Measurements from ENCODE around the gene TGM6.

Gene TGM6

DNA sequence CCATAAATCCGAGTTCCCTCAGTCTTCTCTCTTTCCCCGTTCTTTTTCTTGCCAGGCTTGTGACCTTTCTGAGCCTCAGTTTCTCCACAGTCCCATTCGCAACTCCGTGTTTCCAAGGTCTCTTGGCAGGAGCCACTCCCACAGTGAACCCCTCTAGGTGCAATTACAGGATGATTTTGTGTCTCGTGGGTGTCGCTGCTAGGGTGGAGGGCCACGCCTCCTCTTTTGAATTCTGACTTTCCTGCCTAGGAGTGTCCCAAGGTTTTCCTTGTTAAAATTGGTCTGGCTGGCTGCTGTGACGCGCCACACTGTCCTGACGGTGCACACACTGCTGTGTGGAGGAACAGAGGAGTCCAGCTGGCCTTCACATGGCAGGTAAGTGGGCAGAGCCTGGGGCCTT lies at the start of gene TGM6:
Gene TGM6 (plus strand): TSS at position 301 of the 400 bp plus-strand sequence. CDS start 68 bp downstream, at position 369.
- DNase-seq (ENCODE audit: low read depth in 3 of 3), result no peak

DNA sequence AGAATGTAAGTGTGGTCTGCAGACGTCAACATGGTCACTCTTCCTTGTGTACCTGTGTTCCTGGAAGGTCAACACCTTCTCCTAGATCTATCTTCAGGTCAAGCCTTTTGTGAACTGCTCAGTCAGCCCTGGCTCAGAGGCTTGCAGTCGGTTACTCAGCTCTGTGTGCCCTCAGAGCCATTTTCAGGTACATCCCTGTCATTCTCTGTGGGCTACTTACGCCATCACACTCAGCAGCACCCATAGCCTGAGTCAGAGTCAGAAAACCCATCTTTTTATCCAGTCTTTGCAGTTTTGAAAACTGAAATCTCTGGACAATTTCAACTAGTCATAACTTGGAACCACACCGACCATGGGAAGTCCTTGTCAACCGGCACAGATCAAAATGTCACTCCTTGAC lies 49.6 kb upstream of the TGM6 start:
- no peak for DNase-seq (ENCODE audit: low read depth in 3 of 3)

DNA sequence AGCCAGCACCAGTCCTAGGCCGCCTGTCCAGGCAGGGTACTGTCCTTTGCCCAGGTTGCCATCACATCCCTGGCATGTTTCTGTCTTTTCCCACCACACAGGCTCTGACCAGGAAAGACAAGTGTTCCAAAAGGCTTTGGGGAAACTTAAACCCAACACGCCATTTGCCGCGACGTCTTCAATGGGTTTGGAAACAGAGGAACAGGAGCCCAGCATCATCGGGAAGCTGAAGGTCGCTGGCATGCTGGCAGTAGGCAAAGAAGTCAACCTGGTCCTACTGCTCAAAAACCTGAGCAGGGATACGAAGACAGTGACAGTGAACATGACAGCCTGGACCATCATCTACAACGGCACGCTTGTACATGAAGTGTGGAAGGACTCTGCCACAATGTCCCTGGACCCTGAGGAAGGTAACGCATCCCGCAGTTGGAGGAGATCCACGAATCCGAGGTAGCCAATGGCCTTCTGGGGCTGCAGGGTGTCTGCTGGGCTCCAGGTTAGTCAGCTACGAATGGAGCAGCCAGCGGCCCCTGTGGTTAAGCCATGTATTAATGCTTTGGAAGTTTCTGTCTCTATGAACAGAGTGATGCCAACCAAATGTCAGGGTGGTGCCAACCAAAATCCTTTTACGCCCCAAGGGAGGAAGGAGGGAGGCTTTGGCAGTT lies 48.7 kb upstream of the TGM6 start:
- no peak for DNase-seq (ENCODE audit: low read depth in 3 of 3)

DNA sequence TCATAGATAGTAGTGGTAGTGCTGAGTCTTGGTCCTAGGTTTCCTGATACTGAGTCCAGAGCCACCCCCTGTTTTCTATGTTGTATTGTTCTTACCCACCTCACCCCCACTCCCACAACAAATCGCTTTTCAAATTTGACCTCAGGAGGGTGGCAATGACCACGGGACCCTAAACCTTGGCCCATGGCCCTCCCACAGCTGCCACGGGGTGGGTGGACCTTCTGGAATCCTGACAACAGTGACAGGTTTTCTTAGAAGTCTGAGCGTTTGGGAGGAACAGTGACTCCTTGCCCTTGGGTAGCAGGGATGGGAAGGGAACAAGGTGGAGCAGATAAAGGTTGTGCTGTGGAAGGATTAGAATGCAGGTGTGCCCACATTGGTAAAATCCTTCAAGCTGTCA lies 48.0 kb upstream of the TGM6 start:
- no peak for DNase-seq (ENCODE audit: low read depth in 3 of 3)

DNA sequence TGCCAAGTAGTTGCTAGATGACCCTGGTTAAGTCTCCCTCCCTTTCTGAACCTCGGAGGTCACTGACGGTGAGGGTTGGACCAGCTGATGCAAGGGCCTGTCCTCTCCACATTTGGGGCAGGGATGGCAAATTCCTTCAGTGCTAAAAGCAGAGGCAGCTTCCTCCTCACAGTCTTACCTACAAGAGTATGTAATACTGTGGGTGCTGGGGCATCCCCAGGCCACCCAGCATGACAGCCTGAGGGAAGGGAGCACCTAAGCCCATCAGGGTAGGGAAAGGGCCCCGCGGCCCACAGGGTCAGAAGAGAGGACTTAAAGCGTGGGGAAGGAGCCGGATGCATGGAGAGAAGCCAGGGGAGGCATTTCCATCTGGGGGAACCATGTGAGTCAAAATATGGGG lies 46.9 kb upstream of the TGM6 start:
- no peak for DNase-seq (ENCODE audit: low read depth in 3 of 3)

DNA sequence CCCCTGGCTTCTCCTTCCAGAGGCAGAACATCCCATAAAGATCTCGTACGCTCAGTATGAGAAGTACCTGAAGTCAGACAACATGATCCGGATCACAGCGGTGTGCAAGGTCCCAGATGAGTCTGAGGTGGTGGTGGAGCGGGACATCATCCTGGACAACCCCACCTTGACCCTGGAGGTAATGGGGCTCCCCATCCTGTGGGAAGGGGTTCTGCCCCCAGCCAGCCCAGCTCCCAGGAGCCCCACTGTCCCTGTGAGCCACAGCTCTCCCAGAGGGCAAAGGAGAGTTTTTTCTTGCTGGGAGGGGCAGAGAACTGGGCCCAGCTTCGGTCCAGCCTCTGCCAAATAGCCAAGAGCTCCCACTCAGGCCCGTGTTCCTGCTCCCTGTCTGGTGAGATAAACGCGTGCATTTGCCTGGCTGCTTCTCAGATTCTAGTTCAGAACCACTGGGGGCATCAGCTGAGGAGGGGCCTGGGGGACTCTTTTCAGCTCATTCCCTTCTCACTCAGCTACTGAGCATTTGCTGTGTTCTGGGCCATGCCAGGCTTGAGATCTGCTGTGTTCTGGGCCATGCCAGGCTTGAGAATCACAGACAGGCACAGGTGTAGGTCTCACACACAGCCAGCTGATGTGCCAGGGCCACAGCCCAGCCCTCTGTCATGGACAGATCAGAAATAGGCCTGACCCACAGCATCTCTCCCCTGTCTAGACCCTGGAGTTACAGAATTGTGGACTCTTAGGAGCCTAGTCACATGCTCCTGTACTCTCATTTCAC lies 45.4 kb upstream of the TGM6 start:
- no peak for DNase-seq (ENCODE audit: low read depth in 3 of 3)

DNA sequence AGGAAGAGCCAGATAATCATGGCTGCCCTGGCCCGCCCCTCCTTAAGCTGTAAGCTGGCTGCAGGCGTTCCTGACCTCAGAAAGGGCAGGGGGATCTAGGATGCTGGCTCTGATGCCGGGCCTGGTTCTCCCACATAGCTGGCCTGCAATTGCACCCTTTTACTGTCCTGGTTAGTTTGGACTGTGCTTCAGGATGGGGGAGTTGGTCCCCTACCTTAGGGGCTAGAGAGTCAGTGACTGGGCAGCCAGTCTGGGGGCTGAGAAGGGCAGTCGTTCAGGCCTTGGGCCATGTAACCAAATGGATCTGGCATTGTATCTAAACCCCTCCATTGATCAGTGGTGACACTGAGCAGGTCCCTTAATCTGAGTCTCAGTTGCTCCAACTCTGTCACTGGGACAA lies 44.2 kb upstream of the TGM6 start:
- DNase-seq (ENCODE audit: low read depth in 3 of 3), result no peak

DNA sequence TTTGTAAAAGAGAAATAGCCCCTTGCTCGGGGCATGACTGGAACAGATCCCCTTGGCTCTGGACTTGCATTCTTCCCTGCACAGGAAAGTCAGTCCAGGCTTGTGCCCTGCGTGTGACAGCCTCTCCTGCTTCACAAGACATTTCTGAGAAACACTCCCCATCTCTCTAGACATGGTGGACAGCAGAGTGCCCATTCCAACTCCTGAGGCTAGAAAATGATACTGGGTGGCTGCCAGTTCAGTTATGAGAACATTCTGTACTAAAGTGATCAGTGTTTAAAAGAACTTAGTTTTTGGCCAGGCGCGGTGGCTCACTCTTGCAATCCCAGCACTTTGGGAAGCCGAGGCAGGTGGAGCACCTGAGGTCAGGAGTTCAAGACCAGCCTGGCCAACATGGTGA lies 43.6 kb upstream of the TGM6 start:
- no peak for DNase-seq (ENCODE audit: low read depth in 3 of 3)

DNA sequence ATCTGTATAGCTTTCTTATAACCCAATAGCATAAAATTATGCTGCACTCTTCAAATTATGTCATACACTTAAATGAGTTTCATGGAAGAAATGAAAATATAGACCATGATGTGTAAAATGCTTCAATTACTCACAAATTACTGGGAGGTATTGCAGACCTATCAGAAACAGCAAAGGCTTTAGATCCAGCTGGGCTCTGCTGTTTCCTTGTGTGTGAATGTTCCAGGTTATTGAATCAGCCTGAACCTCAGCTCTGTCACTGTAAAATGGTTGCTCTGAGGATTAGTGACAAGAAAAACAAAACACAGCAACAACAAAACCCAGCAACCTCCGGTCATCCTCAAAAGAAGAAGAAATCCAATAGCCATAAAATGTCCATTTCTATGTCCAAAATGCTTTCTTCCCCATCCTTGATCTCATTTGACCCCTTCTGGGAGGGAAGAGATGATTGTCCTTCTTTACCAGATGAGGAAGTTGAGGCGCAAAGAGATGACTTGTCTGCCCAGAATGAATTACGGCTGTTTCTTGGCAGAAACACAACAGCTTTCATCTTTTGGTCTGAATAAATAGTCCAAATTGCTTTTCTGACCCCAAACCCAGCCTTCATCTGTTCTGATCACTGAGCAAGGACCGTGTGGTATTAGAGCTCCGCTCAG lies 42.2 kb upstream of the TGM6 start:
- no peak for DNase-seq (ENCODE audit: low read depth in 3 of 3)

DNA sequence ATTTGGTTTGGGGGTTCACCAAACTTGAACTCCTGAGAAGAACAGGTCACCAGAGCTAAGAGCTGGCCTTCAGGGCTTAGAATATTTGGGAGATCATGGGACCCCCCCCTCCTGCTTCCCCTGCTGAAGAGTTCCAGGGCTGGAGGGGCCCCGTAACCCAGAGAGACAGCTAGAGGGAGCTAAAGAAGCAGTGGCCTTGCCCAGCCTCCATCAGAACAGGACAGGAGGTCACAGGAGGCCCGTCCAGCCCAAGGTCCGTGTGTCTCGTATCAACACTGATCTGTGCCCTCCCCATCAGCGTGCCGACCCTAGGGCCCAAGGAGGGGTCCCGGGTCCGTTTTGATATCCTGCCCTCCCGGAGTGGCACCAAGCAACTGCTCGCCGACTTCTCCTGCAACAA lies 40.6 kb upstream of the TGM6 start:
- DNase-seq (ENCODE audit: low read depth in 3 of 3), result no peak

DNA sequence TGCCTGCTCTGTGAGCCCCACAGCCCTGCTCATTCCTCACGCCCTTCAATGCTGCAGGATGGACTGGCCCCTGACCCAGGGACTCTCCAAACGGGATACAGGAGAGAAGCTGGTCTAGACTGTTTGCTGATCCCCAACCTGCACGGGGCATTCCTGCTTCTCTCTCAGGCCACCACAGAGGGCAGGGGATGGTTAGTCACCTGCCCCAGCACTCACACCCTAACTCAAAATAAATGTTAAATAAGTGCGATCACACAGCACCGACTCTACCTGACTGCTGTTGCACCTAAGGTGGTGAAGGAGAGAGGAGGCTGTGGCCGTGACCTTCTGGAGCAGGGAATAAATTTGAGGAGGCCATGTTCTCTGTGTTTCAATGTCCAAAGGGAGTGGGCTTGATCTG lies 39.9 kb upstream of the TGM6 start:
- no peak for DNase-seq (ENCODE audit: low read depth in 3 of 3)

DNA sequence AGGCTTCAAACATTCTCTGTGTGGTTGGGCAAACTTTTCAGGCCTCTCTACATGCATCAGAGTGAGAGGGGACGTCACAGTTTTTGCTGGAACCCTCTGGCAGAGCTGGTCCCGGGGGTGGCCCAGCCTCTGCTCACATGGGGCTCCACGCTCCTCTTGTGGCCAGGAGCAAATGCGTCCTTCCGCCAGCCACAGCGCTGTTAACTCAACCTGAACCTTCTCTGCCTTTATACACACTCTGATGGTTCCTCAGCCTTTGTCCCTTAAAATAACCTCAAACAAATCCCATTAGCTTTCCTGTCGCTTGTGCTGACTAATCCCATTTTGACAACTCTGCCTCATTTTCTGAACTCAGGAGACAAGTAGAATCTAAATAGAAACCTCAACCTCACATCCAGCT lies 39.4 kb upstream of the TGM6 start:
- no peak for DNase-seq (ENCODE audit: low read depth in 3 of 3)

DNA sequence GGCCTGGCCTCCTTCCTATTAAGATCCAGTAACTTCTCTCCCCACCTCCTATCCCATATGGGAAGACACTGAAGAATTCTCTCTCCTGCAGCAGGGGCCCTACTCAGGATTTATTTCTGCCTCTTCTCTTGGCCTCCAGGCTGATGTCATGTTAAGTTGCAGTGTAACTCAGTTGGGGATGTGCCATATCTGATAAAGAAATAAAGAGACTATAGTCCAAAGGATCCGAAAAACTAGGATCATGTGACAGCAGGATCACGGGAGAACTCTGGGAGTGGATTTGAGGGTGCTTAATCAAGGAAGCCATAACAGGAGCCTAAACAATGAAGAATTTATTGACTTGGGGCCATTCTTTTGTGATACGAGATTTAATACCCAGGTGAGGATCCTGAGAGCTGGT lies 38.5 kb upstream of the TGM6 start:
- DNase-seq (ENCODE audit: low read depth in 3 of 3), result no peak

DNA sequence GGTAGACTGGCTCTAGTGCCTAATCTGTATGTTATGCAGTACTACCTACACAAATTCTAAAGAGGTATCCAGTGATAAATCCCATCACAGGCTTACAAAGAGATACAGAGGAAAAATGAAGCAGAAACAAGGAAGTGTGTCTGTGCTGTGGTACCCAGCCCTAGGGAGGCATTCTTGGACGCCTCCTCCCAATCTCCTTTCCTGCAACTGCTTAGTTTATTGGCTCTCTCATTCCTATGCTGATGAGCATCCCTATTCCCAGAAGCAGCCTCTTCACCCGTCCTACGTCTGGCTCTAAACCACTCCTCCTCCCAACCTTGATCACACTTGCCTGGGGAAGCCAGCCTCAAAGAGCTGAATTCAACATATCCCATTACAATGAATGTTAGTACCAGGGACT lies 34.5 kb upstream of the TGM6 start:
- no peak for DNase-seq (ENCODE audit: low read depth in 3 of 3)

DNA sequence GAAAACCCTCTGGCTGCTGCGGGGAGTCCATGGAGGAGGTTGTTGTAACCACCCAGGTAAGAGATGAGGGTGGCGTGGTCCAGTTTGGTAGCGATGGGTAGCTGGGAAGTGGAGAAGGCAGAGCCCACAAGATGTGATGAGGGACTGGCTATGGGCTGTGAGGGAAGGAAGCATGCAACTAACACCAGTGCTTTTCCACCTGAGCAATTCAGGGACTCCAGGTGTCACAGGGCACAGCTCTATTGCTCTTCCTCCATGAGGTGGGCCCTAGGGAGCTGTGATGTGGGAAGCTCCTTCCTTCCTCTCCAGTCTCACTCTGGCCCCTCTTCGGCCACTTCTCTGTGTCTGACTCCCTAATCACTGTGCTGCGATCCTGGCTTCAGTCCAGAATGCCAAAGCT lies 32.4 kb upstream of the TGM6 start:
- no peak for DNase-seq (ENCODE audit: low read depth in 3 of 3)

DNA sequence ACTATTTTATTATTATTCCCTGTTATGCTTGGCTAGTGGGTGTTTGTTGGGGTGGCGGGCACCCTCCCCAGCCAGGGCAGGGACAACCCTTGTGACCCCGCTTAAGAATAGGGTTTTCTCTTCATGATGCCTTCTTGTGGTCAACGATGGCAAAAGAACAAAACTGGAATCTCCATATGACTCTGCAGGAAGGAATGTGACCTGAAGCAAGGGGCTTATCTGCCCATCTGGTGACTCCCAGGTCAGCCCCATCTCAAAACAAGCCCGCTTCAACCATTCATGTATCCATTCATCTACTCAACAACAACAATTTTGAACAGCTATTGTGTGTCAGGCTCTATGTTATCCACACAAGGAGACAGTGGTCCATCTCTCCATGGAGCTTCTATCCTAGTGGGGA lies 30.9 kb upstream of the TGM6 start:
- no peak for DNase-seq (ENCODE audit: low read depth in 3 of 3)

DNA sequence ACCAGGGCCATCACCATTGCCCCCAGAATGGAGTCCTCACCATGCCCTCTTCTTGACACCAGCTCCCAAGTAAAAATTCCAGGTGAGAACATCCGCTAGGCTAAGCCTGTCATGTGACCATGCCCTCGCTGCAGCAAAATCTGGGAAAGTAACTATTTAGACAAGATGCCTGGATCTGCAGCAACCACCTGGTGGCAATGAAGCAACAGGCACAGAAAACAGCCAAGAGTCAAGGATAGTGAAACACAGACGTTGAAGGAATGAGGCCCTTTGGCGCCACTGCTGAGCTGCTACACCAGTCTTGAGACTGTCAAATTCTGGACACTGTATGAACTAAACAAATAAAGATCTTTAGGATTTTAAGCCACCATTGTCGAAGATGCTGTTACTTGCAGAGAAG lies 30.1 kb upstream of the TGM6 start:
- DNase-seq (ENCODE audit: low read depth in 3 of 3), result no peak

DNA sequence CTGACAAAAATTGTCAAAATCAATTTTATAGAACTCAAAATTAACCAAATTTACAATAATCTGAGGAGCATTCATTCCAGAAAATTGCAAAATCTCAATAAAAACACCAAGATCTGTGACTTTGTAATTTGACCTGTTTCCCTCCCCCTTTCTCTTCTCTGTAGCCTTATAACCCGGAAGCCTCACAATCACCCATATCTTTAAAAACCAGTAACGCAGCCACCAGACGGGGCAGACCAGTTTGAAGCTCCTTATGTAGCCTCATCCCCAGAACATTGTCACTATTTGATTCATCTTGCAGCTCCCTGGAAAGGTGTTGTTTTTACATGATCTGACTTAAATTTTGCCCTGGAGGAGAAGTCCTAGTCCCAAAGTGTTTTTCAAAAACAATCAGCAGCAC lies 27.5 kb upstream of the TGM6 start:
- DNase-seq (ENCODE audit: low read depth in 3 of 3), result no peak

DNA sequence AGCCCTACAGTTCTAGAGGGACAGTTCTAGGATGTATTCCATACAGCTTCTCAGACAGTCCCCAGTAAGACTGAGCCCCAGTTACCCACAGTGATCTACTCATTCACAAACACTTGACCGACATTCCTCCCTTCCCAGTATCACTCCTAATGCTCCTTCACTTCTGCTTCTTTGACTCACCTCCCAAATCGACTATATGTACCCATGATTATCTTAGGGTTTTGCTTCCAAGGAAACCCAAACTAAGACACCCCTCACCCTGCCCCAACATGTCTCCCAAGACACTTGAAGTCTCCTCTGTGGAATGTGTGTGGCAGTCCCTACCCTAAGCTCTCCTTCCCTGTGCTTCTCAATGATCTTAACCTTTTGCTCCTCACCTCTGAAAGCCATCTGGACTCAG lies 23.6 kb upstream of the TGM6 start:
- DNase-seq (ENCODE audit: low read depth in 3 of 3), result no peak

DNA sequence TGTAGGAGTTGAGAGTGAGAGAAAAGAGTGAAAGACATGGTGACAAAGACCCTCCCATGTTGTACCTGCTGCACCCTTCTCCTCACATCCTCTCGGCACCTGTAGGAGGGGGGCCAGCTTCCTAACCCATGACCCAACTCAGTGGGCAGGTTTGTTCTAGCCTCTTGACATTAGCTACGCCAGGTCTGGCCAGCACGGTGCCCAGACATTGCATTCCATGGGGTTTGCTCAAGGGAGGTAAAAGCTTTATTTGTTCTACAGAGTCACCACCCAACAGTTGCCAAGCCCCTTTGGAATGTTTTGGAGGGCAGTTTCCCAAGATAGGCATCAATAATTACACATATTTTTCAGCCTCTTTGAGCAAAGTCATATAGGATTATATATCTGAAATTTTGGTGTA lies 22.7 kb upstream of the TGM6 start:
- DNase-seq (ENCODE audit: low read depth in 3 of 3), result no peak

DNA sequence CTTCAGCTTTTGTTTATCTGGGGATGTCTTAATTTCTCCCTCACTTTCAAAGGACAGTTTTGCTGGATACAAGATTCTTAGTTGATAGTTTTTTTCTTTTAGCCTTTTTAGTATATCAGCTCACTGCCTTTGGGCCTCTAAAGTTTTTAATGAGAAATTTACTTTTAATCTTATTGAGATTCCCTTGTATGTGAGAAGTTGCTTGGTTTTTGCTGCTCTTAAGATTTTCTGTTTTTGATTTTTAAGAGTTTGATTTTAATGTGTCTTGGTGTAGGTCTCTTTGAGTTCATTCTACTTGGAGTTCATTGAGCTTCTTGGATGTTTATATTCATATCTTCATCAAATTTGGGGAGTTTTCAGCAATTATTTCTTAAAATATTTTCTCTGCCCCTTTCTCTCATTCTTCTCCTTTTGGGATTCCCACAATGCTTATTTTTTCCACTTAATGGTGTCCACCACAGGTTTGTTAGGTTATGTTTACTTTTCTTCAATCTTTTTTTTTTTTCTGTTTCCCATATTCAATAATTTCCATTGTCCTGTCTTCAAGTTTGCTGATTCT lies 19.6 kb upstream of the TGM6 start:
- DNase-seq (ENCODE audit: low read depth in 3 of 3), result no peak

DNA sequence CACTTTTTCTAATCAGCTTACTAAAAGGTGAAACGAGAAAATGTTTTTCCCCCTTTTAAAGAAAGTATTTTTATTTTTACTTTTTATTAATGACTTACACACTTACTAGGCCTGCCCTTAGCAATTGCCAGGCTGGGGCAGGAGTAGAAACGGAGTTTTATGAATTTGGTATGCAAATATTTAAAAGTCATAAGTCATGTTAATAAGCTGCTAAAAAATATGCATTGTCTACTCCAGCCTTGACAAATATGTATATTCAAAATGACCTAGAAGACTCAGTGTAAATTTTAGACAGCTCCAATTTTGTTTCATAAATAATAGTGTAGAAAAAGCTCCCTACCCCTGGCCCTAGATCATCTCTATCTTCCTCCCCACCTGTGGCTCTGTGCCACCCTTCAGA lies 17.5 kb upstream of the TGM6 start:
- no peak for DNase-seq (ENCODE audit: low read depth in 3 of 3)

DNA sequence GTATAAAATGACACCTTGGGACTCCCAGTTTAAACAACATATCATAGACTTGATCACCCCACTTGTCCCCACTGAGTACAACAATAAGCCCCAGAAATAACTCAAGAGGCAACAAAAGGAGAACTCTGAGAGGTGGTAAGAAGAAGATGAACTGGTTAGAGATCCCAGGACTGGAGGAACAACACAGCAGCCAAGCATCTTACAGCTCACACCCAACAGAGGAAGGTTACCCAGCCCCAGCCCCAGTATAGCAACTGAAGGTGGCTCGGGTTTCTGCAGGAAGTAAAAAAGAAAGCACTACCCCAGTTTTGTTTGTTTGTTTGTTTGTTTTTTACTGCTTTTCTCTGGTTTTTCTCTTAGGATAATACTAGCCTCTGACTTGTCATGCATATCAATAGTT lies 17.1 kb upstream of the TGM6 start:
- no peak for DNase-seq (ENCODE audit: low read depth in 3 of 3)

Measured in stimulated activated CD4-positive, alpha-beta T cell treated with anti-CD3 and anti-CD28 coated beads, TNF-alpha, amount 100 ng/mL, for 24 hours (primary cell).